ENCODE data around the gene CASQ1. TPM values are rescaled to one million over a fixed set of nuclear protein-coding genes. Genes with fewer than 3 reads are reported as not detected.

CASQ1 gene
- total and polyA plus RNA-seq, 3 experiments from 2014 or later = not detected

DNA sequence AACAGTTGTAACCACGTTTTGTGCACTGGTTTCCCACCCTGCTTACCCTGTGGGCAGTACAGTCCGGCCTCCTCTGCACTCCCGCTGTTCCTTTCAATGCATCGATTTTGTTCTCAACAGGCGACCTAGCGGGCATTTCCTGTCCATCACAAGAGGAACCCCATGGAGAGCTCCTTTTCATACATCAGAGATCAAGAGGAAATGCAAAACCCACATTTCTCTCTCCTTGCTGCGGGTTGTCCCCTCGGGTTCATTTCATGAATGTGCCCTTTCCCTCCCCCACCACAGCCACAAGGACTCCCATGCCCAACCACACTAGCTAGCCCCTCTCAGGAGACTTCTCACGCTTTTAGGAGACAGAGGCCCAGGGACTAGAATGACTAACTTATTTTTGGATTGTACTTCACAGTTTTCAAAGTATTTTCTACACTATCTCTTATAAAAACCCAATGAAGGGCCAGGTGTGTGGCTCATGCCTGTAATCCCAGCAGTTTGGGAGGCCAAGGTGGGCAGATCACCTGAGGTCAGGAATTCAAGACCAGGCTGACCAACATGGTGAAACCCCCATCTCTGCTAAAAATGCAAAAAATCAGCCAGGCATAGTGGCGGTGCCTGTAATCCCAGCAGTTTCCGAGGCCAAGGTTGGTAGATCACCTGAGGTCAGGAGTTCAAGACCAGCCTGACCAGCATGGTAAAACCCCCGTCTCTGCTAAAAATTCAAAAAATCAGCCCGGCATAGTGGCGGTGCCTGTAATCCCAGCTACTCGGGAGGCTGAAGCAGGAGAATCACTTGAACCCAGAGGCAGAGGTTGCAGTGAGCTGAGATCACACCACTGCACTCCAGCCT, 20.6 kb upstream of the CASQ1 start:
- no peaks in the 10 kb centered on the region for H3K36me3 Mint-ChIP-seq
- H3K27ac ChIP-seq (ENCODE audit: low read depth, low read length) = no peak overlapping the region
- H3K4me3 ChIP-seq (ENCODE audit: low read length) = no peak overlapping the region
- no peak overlapping the region for H3K4me3 Mint-ChIP-seq
- no peaks in the 10 kb centered on the region for H3K9me3 ChIP-seq (ENCODE audit: low read length)
- H3K4me1 Mint-ChIP-seq = peaks cover 7 to 9% (median 7%) of the 10 kb centered on the region in 3 donors
- peaks cover 23 to 44% of the 10 kb centered on the region in 2 donors for H3K27me3 Mint-ChIP-seq
- CTCF ChIA-PET = no interaction called here
- H3K27ac Mint-ChIP-seq = peak overlapping the region in 4 of 8 donors; percentile 6 to 76 (median 34)
- POLR2A ChIA-PET = no interaction called here
- no peaks in the 10 kb centered on the region for H3K36me3 ChIP-seq (ENCODE audit: insufficient read depth, low read length)
- no peaks in the 10 kb centered on the region for H3K9me3 Mint-ChIP-seq
- peaks cover 7% of the 10 kb centered on the region for H3K27me3 ChIP-seq (ENCODE audit: insufficient read depth, low read length, poor library complexity, severe bottlenecking)
- DNase-seq = no peak
- H3K4me1 ChIP-seq (ENCODE audit: insufficient read depth, low read length) = no peaks in the 10 kb centered on the region

DNA sequence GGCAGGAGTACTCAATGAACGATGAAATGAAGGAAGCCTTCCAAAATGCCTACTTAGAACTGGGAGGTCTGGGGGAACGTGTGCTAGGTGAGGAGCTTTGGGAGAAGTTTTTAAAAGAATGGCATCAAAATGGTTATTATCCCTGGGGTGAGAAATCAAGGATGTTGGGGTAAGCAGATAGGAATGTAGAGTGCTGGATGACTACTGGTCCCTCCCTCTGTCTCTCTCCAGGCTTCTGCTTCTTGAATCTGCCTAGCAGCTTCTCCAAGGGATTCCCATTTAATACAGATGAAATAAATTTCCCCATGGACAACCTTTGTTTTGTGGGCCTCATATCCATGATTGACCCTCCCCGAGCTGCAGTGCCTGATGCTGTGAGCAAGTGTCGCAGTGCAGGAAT, 19.0 kb upstream of the CASQ1 start:
- no peaks in the 10 kb centered on the region for H3K9me3 ChIP-seq (ENCODE audit: low read length)
- no peaks in the 10 kb centered on the region for H3K27me3 ChIP-seq (ENCODE audit: insufficient read depth, low read length, poor library complexity, severe bottlenecking)
- no peak overlapping the region for H3K4me3 ChIP-seq (ENCODE audit: low read length)
- CTCF ChIA-PET = no interaction called here
- peaks cover 7 to 9% (median 7%) of the 10 kb centered on the region in 3 donors for H3K4me1 Mint-ChIP-seq
- POLR2A ChIA-PET = no interaction called here
- no peaks in the 10 kb centered on the region for H3K36me3 Mint-ChIP-seq
- no peaks in the 10 kb centered on the region for H3K4me1 ChIP-seq (ENCODE audit: insufficient read depth, low read length)
- no peak for DNase-seq
- H3K27ac ChIP-seq (ENCODE audit: low read depth, low read length) = no peak overlapping the region
- H3K36me3 ChIP-seq (ENCODE audit: insufficient read depth, low read length) = no peaks in the 10 kb centered on the region
- peaks cover 14 to 38% of the 10 kb centered on the region in 2 donors for H3K27me3 Mint-ChIP-seq
- no peak overlapping the region for H3K27ac Mint-ChIP-seq
- no peak overlapping the region for H3K4me3 Mint-ChIP-seq
- H3K9me3 Mint-ChIP-seq = no peaks in the 10 kb centered on the region

DNA sequence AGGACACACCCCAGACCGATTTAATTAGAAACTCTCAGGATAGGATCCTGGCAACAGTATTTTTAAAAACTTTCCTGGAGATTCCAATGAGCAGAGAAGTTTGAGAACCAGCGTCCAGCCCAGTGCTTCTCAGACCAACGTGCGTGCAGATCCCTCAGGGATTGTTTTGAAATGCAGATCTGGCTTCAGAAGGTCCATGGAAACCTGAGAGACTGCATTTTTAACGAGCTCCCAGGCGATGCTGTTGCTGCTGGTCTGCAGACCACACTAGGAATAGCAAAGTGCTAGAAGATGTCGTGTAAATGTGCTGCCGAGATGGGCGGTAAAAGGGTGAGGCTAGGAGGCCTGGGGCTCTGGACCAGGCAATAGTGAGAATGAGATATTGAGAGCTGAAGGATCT, 18.4 kb upstream of the CASQ1 start:
- Mint-ChIP-seq H3K27ac (no peak overlapping the region), H3K9me3 (no peaks in the 10 kb centered on the region), H3K27me3 (peaks cover 11 to 34% of the 10 kb centered on the region in 2 donors), H3K36me3 (no peaks in the 10 kb centered on the region), H3K4me3 (no peak overlapping the region), H3K4me1 (peaks cover 7 to 9% (median 7%) of the 10 kb centered on the region in 3 donors)
- Histone ChIP-seq H3K4me3 (ENCODE audit: low read length) (no peak overlapping the region), H3K4me1 (ENCODE audit: insufficient read depth, low read length) (no peaks in the 10 kb centered on the region), H3K36me3 (ENCODE audit: insufficient read depth, low read length) (no peaks in the 10 kb centered on the region), H3K27ac (ENCODE audit: low read depth, low read length) (no peak overlapping the region), H3K9me3 (ENCODE audit: low read length) (no peaks in the 10 kb centered on the region), H3K27me3 (ENCODE audit: insufficient read depth, low read length, poor library complexity, severe bottlenecking) (no peaks in the 10 kb centered on the region)
- no peak for DNase-seq
- CTCF ChIA-PET = no interaction called here
- POLR2A ChIA-PET = no interaction called here

DNA sequence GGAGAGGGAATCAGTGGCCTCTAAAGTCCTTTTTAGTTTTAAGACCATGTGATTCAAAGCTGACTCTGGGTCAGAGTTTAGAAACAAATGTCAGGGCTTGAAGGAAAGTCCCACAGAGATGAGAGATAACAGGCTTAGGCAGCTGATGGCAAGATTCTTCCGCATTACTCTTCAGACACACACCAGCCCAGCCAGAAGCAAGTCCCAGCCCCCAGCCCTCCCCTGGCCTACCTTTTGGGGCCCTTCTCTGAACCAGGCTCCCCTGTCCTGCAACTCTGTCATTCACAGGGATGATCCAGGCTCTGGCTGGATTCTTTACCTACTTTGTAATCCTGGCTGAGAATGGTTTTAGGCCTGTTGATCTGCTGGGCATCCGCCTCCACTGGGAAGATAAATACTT, 13.1 kb upstream of the CASQ1 start:
- no peak overlapping the region for H3K27ac Mint-ChIP-seq
- DNase-seq = no peak
- no peak overlapping the region for H3K4me3 Mint-ChIP-seq
- no peaks in the 10 kb centered on the region for H3K36me3 ChIP-seq (ENCODE audit: insufficient read depth, low read length)
- no peaks in the 10 kb centered on the region for H3K4me1 ChIP-seq (ENCODE audit: insufficient read depth, low read length)
- H3K4me3 ChIP-seq (ENCODE audit: low read length) = no peak overlapping the region
- H3K27me3 ChIP-seq (ENCODE audit: insufficient read depth, low read length, poor library complexity, severe bottlenecking) = no peaks in the 10 kb centered on the region
- no peaks in the 10 kb centered on the region for H3K9me3 ChIP-seq (ENCODE audit: low read length)
- ChIA-PET CTCF (no interaction called here), POLR2A (no interaction called here)
- peaks cover 10 to 46% of the 10 kb centered on the region in 2 donors for H3K27me3 Mint-ChIP-seq
- no peaks in the 10 kb centered on the region for H3K36me3 Mint-ChIP-seq
- H3K9me3 Mint-ChIP-seq = no peaks in the 10 kb centered on the region
- H3K27ac ChIP-seq (ENCODE audit: low read depth, low read length) = no peak overlapping the region
- H3K4me1 Mint-ChIP-seq = no peaks in the 10 kb centered on the region

DNA sequence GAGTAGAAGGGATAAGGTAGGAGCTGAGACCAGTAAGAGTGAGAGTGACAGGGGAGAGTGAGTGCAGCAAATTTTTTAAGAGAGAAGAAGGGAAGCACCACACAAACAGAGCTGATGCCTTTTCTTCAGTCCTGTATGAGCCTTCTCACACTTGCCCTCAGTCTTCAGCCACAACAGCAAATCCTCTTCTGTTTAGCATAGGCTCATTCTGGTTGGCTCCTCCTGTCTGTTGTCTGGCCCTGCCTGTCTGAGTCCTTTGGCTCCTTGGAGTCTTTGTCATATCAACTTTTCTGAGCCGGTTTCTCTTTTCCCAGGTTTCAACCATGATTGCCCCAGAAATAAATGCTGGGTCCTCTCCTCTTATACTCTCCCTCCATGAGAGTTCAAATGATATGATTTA, 12.7 kb upstream of the CASQ1 start:
- H3K27me3 ChIP-seq (ENCODE audit: insufficient read depth, low read length, poor library complexity, severe bottlenecking) = no peaks in the 10 kb centered on the region
- H3K4me3 ChIP-seq (ENCODE audit: low read length) = no peak overlapping the region
- no peak overlapping the region for H3K4me3 Mint-ChIP-seq
- ChIA-PET POLR2A (no interaction called here), CTCF (no interaction called here)
- no peaks in the 10 kb centered on the region for H3K4me1 Mint-ChIP-seq
- no peak for DNase-seq
- H3K9me3 ChIP-seq (ENCODE audit: low read length) = no peaks in the 10 kb centered on the region
- H3K9me3 Mint-ChIP-seq = no peaks in the 10 kb centered on the region
- H3K4me1 ChIP-seq (ENCODE audit: insufficient read depth, low read length) = no peaks in the 10 kb centered on the region
- no peak overlapping the region for H3K27ac ChIP-seq (ENCODE audit: low read depth, low read length)
- no peaks in the 10 kb centered on the region for H3K36me3 Mint-ChIP-seq
- H3K27ac Mint-ChIP-seq = peak overlapping the region in 1 of 8 donors; percentile 19
- peaks cover 9 to 45% of the 10 kb centered on the region in 2 donors for H3K27me3 Mint-ChIP-seq
- no peaks in the 10 kb centered on the region for H3K36me3 ChIP-seq (ENCODE audit: insufficient read depth, low read length)

DNA sequence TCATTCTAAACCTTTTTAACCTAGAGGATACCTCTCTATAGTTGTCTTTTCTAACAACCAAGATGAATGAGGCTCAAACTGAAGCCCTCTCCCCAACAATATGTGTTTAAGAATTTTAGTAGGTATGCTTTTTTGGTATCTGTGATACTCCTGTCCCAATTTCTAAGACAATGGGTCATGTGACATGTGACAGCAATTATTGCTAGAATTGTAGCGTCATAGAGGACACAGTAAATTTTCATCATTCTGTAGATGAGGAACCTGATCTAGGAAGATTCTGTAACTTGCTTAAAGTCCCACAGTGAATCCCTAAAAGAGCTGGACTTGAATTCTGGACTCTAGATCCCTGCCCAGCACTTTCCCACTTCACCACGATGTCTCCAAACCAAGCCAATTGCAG, 11.6 kb upstream of the CASQ1 start:
- no peaks in the 10 kb centered on the region for H3K4me1 ChIP-seq (ENCODE audit: insufficient read depth, low read length)
- Mint-ChIP-seq H3K4me3 (no peak overlapping the region), H3K36me3 (no peaks in the 10 kb centered on the region), H3K27me3 (peaks cover 4 to 39% of the 10 kb centered on the region in 2 donors), H3K4me1 (no peaks in the 10 kb centered on the region), H3K27ac (no peak overlapping the region), H3K9me3 (no peaks in the 10 kb centered on the region)
- no peak for DNase-seq
- H3K36me3 ChIP-seq (ENCODE audit: insufficient read depth, low read length) = no peaks in the 10 kb centered on the region
- no peaks in the 10 kb centered on the region for H3K27me3 ChIP-seq (ENCODE audit: insufficient read depth, low read length, poor library complexity, severe bottlenecking)
- POLR2A ChIA-PET = no interaction called here
- CTCF ChIA-PET = no interaction called here
- H3K9me3 ChIP-seq (ENCODE audit: low read length) = no peaks in the 10 kb centered on the region
- no peak overlapping the region for H3K27ac ChIP-seq (ENCODE audit: low read depth, low read length)
- H3K4me3 ChIP-seq (ENCODE audit: low read length) = no peak overlapping the region

DNA sequence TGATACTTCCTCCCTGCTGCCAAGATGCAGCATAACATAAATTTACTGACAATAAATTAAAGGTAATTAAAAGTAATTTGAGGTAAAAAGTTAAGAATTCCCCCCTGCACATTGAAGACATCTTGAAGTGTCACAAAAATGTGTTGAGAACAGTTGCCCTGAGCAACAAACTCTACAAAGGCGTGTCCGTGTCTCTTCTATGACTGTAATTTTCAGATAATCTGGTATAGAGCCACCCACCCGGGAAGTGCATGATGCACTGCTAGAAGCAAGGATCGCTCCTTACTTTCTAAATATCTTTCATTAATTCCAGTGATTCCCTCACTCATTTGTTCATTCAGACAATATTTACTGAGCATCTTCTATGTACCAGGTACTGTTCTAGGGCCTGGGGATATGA, 11.0 kb upstream of the CASQ1 start:
- H3K36me3 ChIP-seq (ENCODE audit: insufficient read depth, low read length) = no peaks in the 10 kb centered on the region
- no peaks in the 10 kb centered on the region for H3K4me1 ChIP-seq (ENCODE audit: insufficient read depth, low read length)
- POLR2A ChIA-PET = no interaction called here
- DNase-seq = no peak
- no peak overlapping the region for H3K4me3 ChIP-seq (ENCODE audit: low read length)
- no peaks in the 10 kb centered on the region for H3K36me3 Mint-ChIP-seq
- H3K27ac ChIP-seq (ENCODE audit: low read depth, low read length) = no peak overlapping the region
- H3K4me3 Mint-ChIP-seq = no peak overlapping the region
- H3K27me3 Mint-ChIP-seq = peaks cover 4 to 36% of the 10 kb centered on the region in 2 donors
- no peaks in the 10 kb centered on the region for H3K9me3 ChIP-seq (ENCODE audit: low read length)
- H3K4me1 Mint-ChIP-seq = no peaks in the 10 kb centered on the region
- H3K27me3 ChIP-seq (ENCODE audit: insufficient read depth, low read length, poor library complexity, severe bottlenecking) = no peaks in the 10 kb centered on the region
- peak overlapping the region in 1 of 8 donors; percentile 3 for H3K27ac Mint-ChIP-seq
- H3K9me3 Mint-ChIP-seq = no peaks in the 10 kb centered on the region
- CTCF ChIA-PET = no interaction called here

DNA sequence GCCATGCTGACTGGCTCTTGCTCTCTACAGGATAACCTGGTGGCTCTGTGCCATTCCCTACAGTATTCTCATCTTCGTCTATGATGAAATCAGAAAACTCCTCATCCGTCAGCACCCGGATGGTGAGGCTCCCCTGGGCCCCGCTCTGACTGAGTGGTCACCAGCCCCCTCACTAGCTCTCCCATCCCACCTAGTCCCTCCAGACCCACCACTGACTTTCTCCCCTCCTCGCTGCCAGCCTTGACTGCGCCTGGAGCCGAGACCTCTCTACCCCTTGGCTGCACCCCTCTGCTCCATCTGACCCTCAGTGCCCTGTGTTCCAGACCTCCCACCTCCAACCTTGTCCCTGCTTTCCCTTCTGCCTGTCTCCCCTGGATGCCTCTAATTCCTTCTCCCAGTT, 4.1 kb upstream of the CASQ1 start:
- DNase-seq = no peak
- Histone ChIP-seq H3K27me3 (ENCODE audit: insufficient read depth, low read length, poor library complexity, severe bottlenecking) (no peaks in the 10 kb centered on the region), H3K36me3 (ENCODE audit: insufficient read depth, low read length) (no peaks in the 10 kb centered on the region), H3K4me1 (ENCODE audit: insufficient read depth, low read length) (no peaks in the 10 kb centered on the region), H3K4me3 (ENCODE audit: low read length) (no peak overlapping the region), H3K9me3 (ENCODE audit: low read length) (no peaks in the 10 kb centered on the region), H3K27ac (ENCODE audit: low read depth, low read length) (no peak overlapping the region)
- Mint-ChIP-seq H3K27me3 (peaks cover 9 to 26% of the 10 kb centered on the region in 2 donors), H3K27ac (peak overlapping the region in 1 of 8 donors; percentile 19), H3K9me3 (no peaks in the 10 kb centered on the region), H3K4me1 (no peaks in the 10 kb centered on the region), H3K4me3 (no peak overlapping the region), H3K36me3 (no peaks in the 10 kb centered on the region)
- POLR2A ChIA-PET = no interaction called here
- CTCF ChIA-PET = interaction anchor here (0.8 to 1.1 kb wide), 2 partner anchors 106 to 193 kb away, joined by 3 to 5 read pairs; no protein-coding TSS in a partner anchor
